HepG2 (cell line): ENCODE data around the gene STK32C. TPM values are rescaled to one million over a fixed set of nuclear protein-coding genes. Genes with fewer than 3 reads are reported as not detected.
A peak's percentile ranks its signal among the peaks of the same experiment; 100 is the strongest.

Source experiments
- ATAC-seq: fragments of 200-7000 bp; cut with Tn5 transposase; 3 replicates; pipeline ENCODE4 v1.9.1; 2020; ENCODE audit warnings: mild to moderate bottlenecking, moderate library complexity
- BruUV-seq: library from RNA; stranded (reverse); fragments of 400-500 nt; replicated peaks from 2 replicates; lab custom pipeline; 2021; lab: Mats Ljungman, UMichigan
- CTCF ChIA-PET: fragments of 300-600 bp; formaldehyde crosslinking; extraction: SDS; loops from one replicate; lab custom pipeline; 2021; ENCODE audit warnings: low total read pairs, inconsistent platforms, low intra/inter-chr PET ratio; lab: Yijun Ruan, JAX
- POLR2A ChIA-PET: fragments of 350-600 bp; sonication (Branson Sonifier 250); formaldehyde crosslinking; loops from one replicate; lab custom pipeline; 2020; ENCODE audit warnings: antibody characterized with exemption, inconsistent platforms; lab: Yijun Ruan, JAX
- DNase-seq: peaks from one replicate; pipeline ENCODE4 v3.0.0-alpha.2; 2015; ENCODE audit warnings: low spot score
- FAIRE-seq: peaks from 3 replicates; lab custom pipeline; 2011; peaks lifted over from hg19 to GRCh38; lab: Jason Lieb, UNC
- H2AFZ ChIP-seq: one replicate; pipeline ENCODE4 v1.6.1; 2011; ENCODE audit warnings: low read length, inconsistent platforms
- H3K27ac ChIP-seq: fragments of 300-600 bp; 3 replicates; pipeline ENCODE4 v1.8.0; 2011; ENCODE audit warnings: mixed run types, mild to moderate bottlenecking, mixed read lengths, low read length, inconsistent platforms; ENCODE audit not compliant: insufficient read depth; ENCODE audit errors: extremely low read length
- H3K27me3 ChIP-seq, 2 experiments: fragments of 200-600 bp in 1 of 2; 2 replicates in 1 of 2; 3 replicates in 1 of 2; pipeline versions ENCODE4 v1.6.0 to v1.8.0; 2011; ENCODE audit warnings: low read length in 2 of 2, mild to moderate bottlenecking in 2 of 2, moderate library complexity in 2 of 2, inconsistent platforms in 1 of 2; ENCODE audit not compliant: insufficient read depth in 2 of 2, control insufficient read depth in 1 of 2
- H3K36me3 ChIP-seq, 2 experiments: fragments of 200-600 bp in 1 of 2; replicated peaks in 1 of 2; 2 replicates in 1 of 2; 3 replicates in 1 of 2; pipeline versions ENCODE4 v1.5.1 to v1.8.0; 2011; ENCODE audit warnings: low read length in 2 of 2, inconsistent platforms in 1 of 2; ENCODE audit not compliant: insufficient read depth in 2 of 2, control insufficient read depth in 1 of 2
- H3K4me1 ChIP-seq: 2 replicates; pipeline ENCODE4 v1.5.1; 2012; ENCODE audit warnings: low read length, inconsistent platforms; ENCODE audit not compliant: insufficient read depth
- H3K4me2 ChIP-seq: 2 replicates; pipeline ENCODE4 v1.6.0; 2011; ENCODE audit warnings: low read depth, low read length, inconsistent platforms
- H3K4me3 ChIP-seq, 3 experiments: fragments of 200-600 bp in 1 of 3; sonication (generic), shearing (Covaris generic) in 1 of 3; replicated peaks in 1 of 3; 2 replicates each; pipeline ENCODE4 v1.5.1; 2011 to 2016; ENCODE audit warnings: low read length in 3 of 3, inconsistent platforms in 2 of 3, low read depth in 2 of 3, mild to moderate bottlenecking in 2 of 3, control low read depth in 1 of 3, mixed read lengths in 1 of 3; ENCODE audit not compliant: insufficient read depth in 1 of 3
- H3K79me2 ChIP-seq: one replicate; pipeline ENCODE4 v1.6.1; 2011; ENCODE audit warnings: low read length, inconsistent platforms; ENCODE audit not compliant: insufficient read depth
- H3K9ac ChIP-seq: 2 replicates; pipeline ENCODE4 v1.6.0; 2011; ENCODE audit warnings: mild to moderate bottlenecking, low read depth, low read length, inconsistent platforms; ENCODE audit not compliant: insufficient read depth
- H3K9me3 ChIP-seq: 2 replicates; pipeline ENCODE4 v1.5.1; 2012; ENCODE audit warnings: mild to moderate bottlenecking, low read length
- H4K20me1 ChIP-seq: 2 replicates; pipeline ENCODE4 v1.6.0; 2011; ENCODE audit warnings: inconsistent platforms, mild to moderate bottlenecking, low read length, moderate library complexity; ENCODE audit not compliant: insufficient read depth
- ARHGAP35 ChIP-seq: sonication (generic); formaldehyde crosslinking; IDR thresholded peaks from 2 replicates; pipeline ENCODE4 v1.9.0; 2022; ENCODE audit warnings: mild to moderate bottlenecking, inconsistent platforms, moderate library complexity, missing genetic modification reagents, borderline replicate concordance
- ATF4 ChIP-seq, 2 experiments: fragments of 450-650 bp in 1 of 2; sonication (generic) in 1 of 2; formaldehyde crosslinking; IDR thresholded peaks; 2 replicates each; pipeline versions ENCODE4 v1.5.0 to v1.8.0; 2020 to 2022; ENCODE audit warnings: mild to moderate bottlenecking in 1 of 2, missing genetic modification reagents in 1 of 2
- BCL3 ChIP-seq: sonication (generic); formaldehyde crosslinking; IDR thresholded peaks from 2 replicates; pipeline ENCODE4 v1.5.1; 2020; ENCODE audit warnings: mild to moderate bottlenecking, missing genetic modification reagents, moderate library complexity
- CSRNP1 ChIP-seq: sonication (generic); formaldehyde crosslinking; IDR thresholded peaks from 2 replicates; pipeline ENCODE4 v1.8.1; 2023; ENCODE audit warnings: mild to moderate bottlenecking, missing genetic modification reagents
- DR1 ChIP-seq: sonication (generic); formaldehyde crosslinking; IDR thresholded peaks from 2 replicates; pipeline ENCODE4 v1.8.0; 2021; ENCODE audit warnings: mild to moderate bottlenecking, missing genetic modification reagents, inconsistent platforms
- GTF3A ChIP-seq: sonication (generic); formaldehyde crosslinking; conservative IDR thresholded peaks from 2 replicates; pipeline ENCODE4 v1.4.0; 2020; ENCODE audit warnings: mild to moderate bottlenecking, missing genetic modification reagents
- HIVEP1 ChIP-seq: sonication (generic); formaldehyde crosslinking; IDR thresholded peaks from 2 replicates; pipeline ENCODE4 v1.4.0; 2020; ENCODE audit warnings: mild to moderate bottlenecking, missing genetic modification reagents
- NCOA2 ChIP-seq: sonication (generic); formaldehyde crosslinking; IDR thresholded peaks from 2 replicates; pipeline ENCODE4 v1.8.0; 2022; ENCODE audit warnings: inconsistent platforms
- NFIB ChIP-seq: sonication (generic); formaldehyde crosslinking; IDR thresholded peaks from 2 replicates; pipeline ENCODE4 v1.9.0; 2021; ENCODE audit warnings: missing genetic modification reagents, mild to moderate bottlenecking, borderline replicate concordance
- NFYB ChIP-seq: sonication (generic); formaldehyde crosslinking; IDR thresholded peaks from 2 replicates; pipeline ENCODE4 v1.4.0; 2020; ENCODE audit warnings: missing genetic modification reagents
- RAD51 ChIP-seq: fragments of 450-650 bp; IDR thresholded peaks from 2 replicates; pipeline ENCODE4 v1.6.1; 2016; ENCODE audit warnings: borderline replicate concordance
- RFX5 ChIP-seq: IDR thresholded peaks from 2 replicates; pipeline ENCODE4 v1.6.1; 2011; ENCODE audit warnings: low read depth, low read length, improper control_type of control experiment
- ZBTB20 ChIP-seq: sonication (generic); formaldehyde crosslinking; IDR thresholded peaks from 2 replicates; pipeline ENCODE4 v1.8.1; 2023; ENCODE audit warnings: missing genetic modification reagents, low read depth, mild to moderate bottlenecking, borderline replicate concordance
- ZBTB21 ChIP-seq: sonication (generic); formaldehyde crosslinking; IDR thresholded peaks from 2 replicates; pipeline ENCODE4 v1.4.0; 2020; ENCODE audit warnings: missing genetic modification reagents
- ZBTB42 ChIP-seq: sonication (generic); formaldehyde crosslinking; IDR thresholded peaks from 2 replicates; pipeline ENCODE4 v1.5.0; 2020; ENCODE audit warnings: mild to moderate bottlenecking, missing genetic modification reagents
- ZNF264 ChIP-seq: sonication (generic); formaldehyde crosslinking; IDR thresholded peaks from 2 replicates; pipeline ENCODE4 v1.4.0; 2020; ENCODE audit warnings: missing genetic modification reagents
- ZNF460 ChIP-seq: sonication (generic); formaldehyde crosslinking; IDR thresholded peaks from 2 replicates; pipeline ENCODE4 v1.5.1; 2020; ENCODE audit warnings: missing genetic modification reagents, mild to moderate bottlenecking, borderline replicate concordance
- ZNF552 ChIP-seq: sonication (generic); formaldehyde crosslinking; IDR thresholded peaks from 2 replicates; pipeline ENCODE4 v1.9.0; 2022; ENCODE audit warnings: missing genetic modification reagents, mild to moderate bottlenecking, borderline replicate concordance
- ZNF614 ChIP-seq: IDR thresholded peaks from 2 replicates; pipeline ENCODE4 v1.6.1; 2018; ENCODE audit warnings: missing biosample characterization, missing genetic modification reagents, inconsistent platforms, borderline replicate concordance
- ZNF773 ChIP-seq: sonication (generic); formaldehyde crosslinking; IDR thresholded peaks from 2 replicates; pipeline ENCODE4 v1.4.0; 2020; ENCODE audit warnings: missing genetic modification reagents, borderline replicate concordance
- ZNF782 ChIP-seq: sonication (generic); formaldehyde crosslinking; IDR thresholded peaks from 2 replicates; pipeline ENCODE4 v1.4.0; 2020; ENCODE audit warnings: missing genetic modification reagents, mild to moderate bottlenecking, borderline replicate concordance
- ZNF891 ChIP-seq: sonication (generic); formaldehyde crosslinking; IDR thresholded peaks from 2 replicates; pipeline ENCODE4 v1.5.0; 2020; ENCODE audit warnings: mild to moderate bottlenecking, missing genetic modification reagents
- WGBS: methylation state at CpG from one replicate; pipeline ENCODE4 v1.1.6; 2017; ENCODE audit warnings: low lambda C conversion rate; 5-methylcytosine and 5-hydroxymethylcytosine counted together
- in situ Hi-C: cut with HindIII; loops from 2 replicates; pipeline ENCODE4 v1.10.0; 2017; ENCODE audit warnings: low pct_unique_long_range_greater_than_20kb; ENCODE audit not compliant: extremely low pct_ligation_motif_present
- intact Hi-C: fragments of 100-400 bp; cut with micrococcal nuclease; formaldehyde crosslinking; loops from one replicate; pipeline ENCODE4 v1.10.0; 2022; ENCODE audit not compliant: unreplicated experiment
- polyA plus RNA-seq, 8 experiments: library from polyadenylated mRNA; depleted of rRNA in 3 of 8; stranded (reverse) in 7 of 8; unstranded in 1 of 8; fragments of >200 nt; fragmentation: Illumina TruSeq in 4 of 8; extraction: Trizol in 4 of 8; gene quantifications; 2 replicates each; pipeline versions ENCODE4 v1.2.1 to v1.2.3, GENCODE V29; 2011 to 2016; ENCODE audit warnings: low read depth in 4 of 8, missing spikeins in 1 of 8, mixed read lengths in 1 of 8; ENCODE audit not compliant: insufficient read depth in 1 of 8
- total RNA-seq, 5 experiments: library from RNA; depleted of rRNA; stranded (reverse); fragments of >200 nt; fragmentation: Illumina TruSeq; extraction: Trizol; gene quantifications; 2 replicates each; pipeline ENCODE4 v1.2.3, GENCODE V29; 2016; ENCODE audit warnings: low read depth in 1 of 5

STK32C gene
- total and polyA plus RNA-seq, 2 of the 13 experiments (the other 11 are each of a cell fraction or from before 2014, with no cell fraction given): 10.9 to 19.4 TPM

- H3K27ac ChIP-seq: no peak overlapping the region
- WGBS: 54% methylated on average over 20 of the region's 28 CpGs
- no peak for FAIRE-seq
- BruUV-seq: no TSS peak
- H3K4me2 ChIP-seq: no peak overlapping the region
- no peaks in the 10 kb centered on the region; the same call in 1 of the 2 replicates for H4K20me1 ChIP-seq
- peaks cover 1 to 7% of the 10 kb centered on the region in 2 experiments; a peak in 3 of 5 replicates for H3K27me3 ChIP-seq
- no peak overlapping the region for H2AFZ ChIP-seq
- peak; percentile 28 for DNase-seq
- H3K4me1 ChIP-seq: peaks cover 12% of the 10 kb centered on the region
- H3K79me2 ChIP-seq: no peaks in the 10 kb centered on the region
- no peaks in the 10 kb centered on the region; a peak in 1 of 5 replicates for H3K36me3 ChIP-seq
- no peak overlapping the region for H3K4me3 ChIP-seq
- in situ Hi-C loops: no loop called here
- ChIA-PET CTCF (interaction anchor here (1.4 kb wide), 1 partner anchor 35 kb away, joined by 8 read pairs; no protein-coding TSS in a partner anchor), POLR2A (interaction anchor here (0.7 kb wide), 1 partner anchor 145 kb away, joined by 4 read pairs; no protein-coding TSS in a partner anchor)
- H3K9ac ChIP-seq: no peak overlapping the region
- H3K9me3 ChIP-seq: no peaks in the 10 kb centered on the region
- peak; percentile 73 for ATAC-seq
- intact Hi-C loops: no loop called here
- TF ChIP-seq ZNF614: no peak
- no peak for TF ChIP-seq DR1 (CRISPR knock-in tag)
- TF ChIP-seq ZBTB42 (CRISPR knock-in tag): no peak
- TF ChIP-seq BCL3 (CRISPR knock-in tag): no peak
- TF ChIP-seq ZNF891 (CRISPR knock-in tag): no peak
- TF ChIP-seq ARHGAP35: no peak
- no peak for TF ChIP-seq HIVEP1 (CRISPR knock-in tag)
- no peak for TF ChIP-seq NFYB (CRISPR knock-in tag)
- no peak for TF ChIP-seq ZBTB21 (CRISPR knock-in tag)
- no peak for TF ChIP-seq RAD51
- TF ChIP-seq ZBTB20 (CRISPR knock-in tag): no peak
- no peak for TF ChIP-seq ZNF460 (CRISPR knock-in tag)
- no peak for TF ChIP-seq ATF4 (CRISPR knock-in tag; IDR thresholded peaks at IDR 0.05)
- TF ChIP-seq ZNF773 (CRISPR knock-in tag): no peak
- 0 out of 2 replicates have a peak, but pooled peaks have one; percentile 38 for TF ChIP-seq ZNF552 (CRISPR knock-in tag)
- TF ChIP-seq NCOA2 (CRISPR knock-in tag): no peak
- TF ChIP-seq NFIB (CRISPR knock-in tag): no peak
- no peak for TF ChIP-seq ZNF782
- no peak for TF ChIP-seq ZNF264 (CRISPR knock-in tag)
- no peak for TF ChIP-seq GTF3A (CRISPR knock-in tag)
- no peak for TF ChIP-seq CSRNP1
- no peak for TF ChIP-seq RFX5
These were observed 102.8 kb downstream of the STK32C start for GRCh38 chr10:132204781-132205473.
